Stimulated activated CD8-positive, alpha-beta memory T cell treated with anti-CD3 and anti-CD28 coated beads, Interleukin-7, amount 100 ng/mL, for 24 hours (primary cell): Measurements from ENCODE around the gene DUSP9.
"Not testable (repeated sequence)": the region's sequence is repeated elsewhere in the genome, so short reads cannot be mapped to it uniquely, and the experiment has no call there.

Source experiments
- DNase-seq: peaks from one replicate; pipeline ENCODE4 v3.0.0-alpha.2; 2020; ENCODE audit warnings: low read depth

Gene DUSP9, protein sequence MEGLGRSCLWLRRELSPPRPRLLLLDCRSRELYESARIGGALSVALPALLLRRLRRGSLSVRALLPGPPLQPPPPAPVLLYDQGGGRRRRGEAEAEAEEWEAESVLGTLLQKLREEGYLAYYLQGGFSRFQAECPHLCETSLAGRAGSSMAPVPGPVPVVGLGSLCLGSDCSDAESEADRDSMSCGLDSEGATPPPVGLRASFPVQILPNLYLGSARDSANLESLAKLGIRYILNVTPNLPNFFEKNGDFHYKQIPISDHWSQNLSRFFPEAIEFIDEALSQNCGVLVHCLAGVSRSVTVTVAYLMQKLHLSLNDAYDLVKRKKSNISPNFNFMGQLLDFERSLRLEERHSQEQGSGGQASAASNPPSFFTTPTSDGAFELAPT

DNA sequence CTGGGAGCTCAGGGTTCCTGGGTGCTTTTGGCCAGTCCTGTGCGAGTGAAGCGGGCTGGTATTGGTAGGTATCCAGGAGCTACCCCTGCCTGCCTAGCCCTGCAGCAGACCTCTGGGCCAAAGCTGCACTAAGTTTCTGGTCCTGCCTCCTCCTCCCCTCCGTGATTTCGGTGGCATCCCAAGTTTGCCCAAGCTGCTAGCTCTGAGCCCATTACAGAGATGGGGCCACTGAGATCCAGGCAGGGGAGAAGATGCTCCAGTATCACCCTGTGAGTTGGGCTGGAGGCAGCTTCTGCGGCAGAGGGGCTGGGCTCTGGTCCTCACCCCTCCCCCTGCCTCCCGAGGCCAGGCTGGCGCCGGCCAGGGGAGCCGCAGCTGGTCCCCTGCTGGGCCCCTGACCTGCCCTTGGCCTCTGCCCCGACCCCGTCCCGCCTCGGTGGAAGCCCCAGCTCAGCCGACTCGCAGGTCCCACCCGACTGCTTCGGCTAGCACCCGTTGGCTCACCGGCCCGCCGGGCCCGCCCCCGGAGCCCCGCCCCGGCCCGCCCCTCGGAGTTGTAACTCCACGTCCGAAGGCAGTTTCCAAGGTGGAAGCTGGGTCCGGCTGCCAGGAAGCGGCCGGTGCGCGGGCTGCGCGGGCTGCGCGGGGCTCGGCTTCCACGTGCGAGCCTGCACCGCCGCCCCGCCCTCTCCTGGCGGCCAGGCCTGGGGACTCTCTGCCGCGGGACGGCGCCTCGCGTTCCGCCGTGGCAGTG lies at the start of gene DUSP9:
Gene DUSP9, plus strand, starts transcription at position 584 of the 754 bp plus-strand sequence. CDS start 751 bp downstream, outside the sequence.
- DNase-seq = no peak

DNA sequence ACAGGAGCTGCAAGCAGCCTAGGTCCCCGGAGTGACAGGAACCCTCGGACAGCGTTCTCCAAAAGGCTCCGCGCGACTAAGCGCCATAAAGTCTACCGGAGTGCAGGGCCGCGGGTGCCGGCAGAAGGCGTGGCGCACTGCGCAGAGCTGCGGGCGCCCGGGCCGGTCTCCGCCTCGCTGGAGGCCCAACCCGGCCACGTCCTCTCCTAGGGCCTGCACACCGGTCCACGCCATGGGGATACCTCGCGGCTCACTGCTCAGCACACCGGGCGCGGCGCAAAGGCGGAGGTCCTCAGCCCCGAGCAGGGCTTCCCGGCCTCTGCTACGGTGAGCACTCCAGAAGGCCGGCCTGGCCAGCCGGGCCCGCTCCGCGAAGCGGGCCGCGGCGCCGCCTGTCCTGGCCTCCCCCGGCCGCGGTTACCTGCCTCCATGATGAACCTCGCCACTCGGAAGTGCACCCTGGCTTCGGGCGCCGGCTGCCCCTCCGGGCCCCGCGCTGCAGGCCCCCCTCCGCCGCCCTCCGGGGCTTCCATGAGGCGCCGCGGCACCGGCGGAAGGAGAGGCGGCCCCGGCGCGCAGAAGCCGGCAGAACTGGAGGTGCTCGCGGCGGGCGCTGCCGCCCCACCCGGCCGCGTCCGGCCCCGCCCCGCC lies 48.3 kb upstream of the DUSP9 start, which contains the start of gene CCNQ:
Gene CCNQ, minus strand, starts transcription at position 599 of the 651 bp plus-strand sequence. Its CDS starts 66 bp downstream, at position 533.
- no peak for DNase-seq

DNA sequence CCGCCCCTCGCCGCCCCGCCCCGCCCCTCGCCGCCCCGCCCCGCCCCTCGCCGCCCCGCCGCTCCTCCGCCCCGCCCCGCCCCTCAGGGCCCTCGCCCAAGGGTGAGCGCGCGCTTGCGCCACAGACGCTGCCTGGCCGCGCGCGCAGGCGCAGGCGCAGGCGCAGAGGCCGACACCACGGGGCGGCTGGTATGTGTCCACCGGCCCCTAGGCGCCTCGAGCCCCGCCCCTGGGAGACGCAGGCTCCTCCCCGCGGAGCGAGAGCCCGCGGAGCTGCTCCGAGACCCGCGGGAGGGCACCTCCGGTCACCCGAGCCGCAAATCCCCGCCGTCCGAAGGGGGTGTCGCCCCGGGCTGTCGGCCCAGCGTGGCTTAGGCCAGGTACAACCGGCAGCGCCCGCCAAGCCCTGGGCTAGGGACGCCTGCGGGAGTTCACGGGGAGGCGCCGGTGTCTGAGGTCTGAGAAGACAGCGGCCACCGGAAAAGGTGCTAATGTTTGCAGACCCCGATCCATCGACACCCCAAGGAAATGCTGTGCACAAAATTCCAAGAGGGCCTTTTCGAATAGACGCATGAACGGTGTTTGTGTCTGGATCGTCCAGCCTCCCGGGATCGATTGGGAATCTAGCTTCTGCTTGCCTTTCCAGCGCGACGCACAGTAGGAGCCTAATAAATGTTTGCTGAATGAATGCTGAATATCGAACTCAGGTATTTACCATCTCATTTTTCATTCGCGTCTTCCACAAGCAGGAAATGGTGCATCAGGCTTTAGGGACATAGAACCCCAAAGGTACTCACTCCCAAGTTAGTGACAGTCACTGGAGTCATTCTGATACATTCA lies 47.6 kb upstream of the DUSP9 start:
- DNase-seq = peak; percentile 54

DNA sequence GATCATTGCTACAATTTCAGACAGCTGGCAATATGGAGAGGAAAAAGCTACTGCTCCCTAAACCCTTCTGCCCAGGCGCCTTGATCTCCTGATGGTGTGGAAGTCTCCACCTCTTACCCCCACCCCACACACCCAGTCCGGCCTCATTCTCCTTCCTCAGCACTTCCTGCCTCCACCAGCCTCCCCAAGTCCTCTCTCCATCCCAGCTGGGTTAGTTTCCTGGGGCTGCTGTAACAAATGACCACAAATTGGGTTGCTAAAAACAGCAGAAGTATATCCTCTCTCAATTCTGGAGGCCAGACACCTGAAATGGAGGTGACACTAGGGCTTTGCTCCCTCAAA lies 47.0 kb upstream of the DUSP9 start:
- no peak for DNase-seq

DNA sequence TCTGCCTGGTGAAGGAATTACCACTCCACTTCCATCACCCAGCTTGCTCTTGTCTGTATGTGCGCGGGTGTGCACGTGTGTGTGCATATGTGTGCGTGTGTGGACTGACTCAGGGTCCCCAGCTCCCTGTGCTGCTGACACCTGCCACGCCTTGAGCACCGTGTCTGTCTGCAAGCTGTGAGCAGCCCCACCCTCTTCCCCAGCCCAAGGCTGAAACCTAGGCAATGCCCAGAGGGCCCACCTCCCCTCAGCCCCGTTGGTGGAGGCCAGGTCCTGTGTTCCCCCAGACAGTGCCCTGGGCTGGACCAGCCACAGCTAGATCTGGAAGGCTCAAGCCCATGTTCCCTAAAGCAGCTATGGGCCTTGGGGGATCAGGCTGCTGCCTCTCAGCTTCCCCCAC lies 46.1 kb upstream of the DUSP9 start:
- DNase-seq = no peak

DNA sequence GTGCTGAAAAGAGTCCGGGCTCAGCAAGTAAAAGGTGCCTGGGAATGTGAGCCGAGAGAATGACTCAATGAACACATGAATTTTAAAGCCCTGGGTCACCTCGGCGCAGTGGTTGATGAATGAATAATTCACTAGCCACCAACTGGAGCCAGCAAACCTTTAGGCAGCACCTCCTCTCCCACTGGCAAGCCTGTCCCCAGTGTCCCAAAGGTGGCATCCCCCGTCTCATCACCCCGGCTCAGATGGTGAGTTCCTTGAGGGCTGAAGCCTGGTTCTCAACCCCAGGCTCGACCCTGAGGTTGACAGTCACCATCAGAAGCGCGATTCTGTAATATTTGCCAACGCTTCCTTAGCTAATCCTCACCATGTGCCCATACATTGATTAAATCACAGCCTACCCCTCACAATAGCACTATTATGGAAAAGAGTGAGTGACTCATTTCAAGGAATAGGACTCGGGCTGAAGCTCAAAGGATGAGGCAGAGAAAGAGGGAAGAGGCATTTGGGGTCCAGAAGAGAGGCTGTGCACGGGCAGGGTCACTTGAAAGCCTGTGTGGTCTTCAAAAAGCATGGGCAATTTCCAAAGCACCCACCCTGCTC lies 45.4 kb upstream of the DUSP9 start:
- no peak for DNase-seq

DNA sequence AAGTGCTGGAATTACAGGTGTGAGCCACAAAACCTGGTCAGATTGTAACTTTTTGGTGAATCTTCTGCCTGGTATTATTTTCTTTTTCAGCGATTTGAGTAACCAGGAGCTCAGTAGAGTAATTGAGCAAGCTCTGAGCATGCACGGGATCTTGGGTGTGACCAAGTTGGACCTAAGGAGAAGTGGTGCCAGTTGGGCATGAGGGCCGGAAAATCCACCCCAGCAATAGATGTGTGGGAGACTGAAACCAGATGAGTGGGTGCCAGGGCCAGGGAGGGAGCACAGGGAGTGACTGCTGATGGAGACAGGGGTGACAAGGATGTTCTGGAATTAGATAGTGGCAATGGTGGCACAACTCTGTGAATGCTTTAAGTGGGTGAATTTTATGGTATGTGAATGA lies 44.4 kb upstream of the DUSP9 start:
- DNase-seq = no peak

DNA sequence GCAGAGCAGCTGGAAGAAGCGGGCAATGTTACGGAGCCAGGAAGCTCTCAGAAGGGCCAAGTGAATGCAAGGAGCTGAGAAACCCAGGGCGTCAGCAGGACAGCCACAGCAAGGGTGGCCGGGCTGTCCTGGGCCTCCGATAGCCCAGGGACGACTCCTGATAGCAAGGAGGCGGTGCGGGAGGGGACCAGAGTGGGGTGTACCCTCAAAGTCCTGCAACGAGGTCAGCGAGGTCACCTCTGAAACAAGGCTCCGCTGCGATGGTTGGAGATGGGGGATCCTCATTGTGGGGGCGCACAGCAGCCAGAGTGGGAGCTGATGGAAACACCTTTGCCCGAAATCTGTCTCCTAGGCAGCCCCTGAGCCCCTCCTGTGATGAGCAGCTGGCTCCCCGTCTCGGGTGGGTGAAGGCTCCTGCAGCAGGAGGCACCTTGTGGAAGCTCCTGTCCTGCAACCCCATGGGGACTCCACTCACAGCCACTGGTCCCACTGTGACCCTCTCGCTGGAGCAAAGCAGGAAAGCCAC lies 43.8 kb upstream of the DUSP9 start:
- no peak for DNase-seq

DNA sequence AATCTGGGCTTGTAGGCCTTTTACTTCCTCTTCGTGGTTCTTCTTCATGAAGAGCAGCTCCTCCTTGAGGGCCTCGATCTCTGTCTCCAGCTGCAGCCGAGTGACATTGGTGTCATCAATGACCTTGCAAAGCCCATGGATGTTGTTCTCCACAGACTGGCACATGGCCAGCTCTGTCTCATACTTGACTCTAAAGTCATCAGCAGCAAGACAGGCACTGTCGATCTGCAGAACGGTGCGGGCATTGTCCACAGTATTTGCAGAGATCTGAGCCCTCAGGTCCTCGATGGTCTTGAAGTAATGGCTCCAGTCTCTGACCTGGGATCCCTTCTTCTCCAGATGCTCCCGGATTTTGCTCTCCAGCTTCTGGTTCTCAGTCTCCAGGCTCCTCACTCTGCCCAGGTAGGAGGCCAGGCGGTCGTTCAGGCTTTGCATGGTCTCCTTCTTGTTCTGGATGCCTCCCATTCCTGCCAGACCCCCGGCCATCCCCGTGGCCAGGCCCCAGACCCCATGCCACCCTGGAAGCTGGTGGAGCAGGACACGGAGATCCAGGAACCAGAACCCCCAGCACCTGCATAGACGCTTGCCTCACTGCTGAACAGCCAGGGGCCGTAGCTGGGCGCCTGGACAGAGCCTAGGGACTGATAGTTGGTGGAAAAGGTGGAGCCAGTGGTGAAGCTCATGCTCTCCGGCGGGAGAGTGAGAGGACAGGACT lies 42.2 kb upstream of the DUSP9 start:
- DNase-seq = not testable (repeated sequence)

DNA sequence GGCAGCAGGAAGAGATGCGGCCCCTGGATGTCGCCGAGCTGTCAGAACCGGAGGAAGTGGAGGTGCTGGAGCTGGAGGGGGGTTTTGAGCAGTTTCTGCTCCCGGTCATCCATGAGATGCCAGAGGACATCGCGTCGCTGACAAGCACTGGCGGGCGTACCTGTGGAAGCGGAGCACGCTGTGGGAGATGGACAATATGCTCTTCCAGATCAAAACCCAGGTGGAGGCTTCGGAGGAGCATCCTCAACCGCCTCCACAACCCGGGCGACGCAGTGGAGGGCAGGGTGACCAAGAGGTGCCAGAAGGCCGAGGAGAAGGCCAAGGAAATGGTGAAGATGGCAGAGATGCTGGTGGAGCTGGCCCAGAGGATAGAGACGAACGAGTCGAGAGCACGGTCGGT lies 40.5 kb upstream of the DUSP9 start:
- no peak for DNase-seq

DNA sequence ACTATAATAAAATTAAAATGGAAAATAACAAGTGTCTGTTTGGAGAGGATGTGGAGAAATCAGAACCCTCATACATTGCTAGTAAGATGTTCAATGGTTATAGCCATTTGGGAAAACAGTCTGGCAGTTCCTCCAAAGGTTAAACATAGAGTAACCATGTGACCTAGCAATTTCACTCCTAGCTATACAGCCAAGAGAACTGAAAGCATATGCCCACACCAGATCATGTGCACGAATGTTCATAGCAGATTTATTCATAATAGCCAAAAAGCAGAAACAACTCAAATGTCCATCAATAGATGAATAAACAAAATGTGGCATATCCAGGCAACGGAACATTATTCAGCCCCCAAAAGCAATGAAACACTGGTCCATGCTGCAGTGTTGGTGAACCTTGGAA lies 38.6 kb upstream of the DUSP9 start:
- no peak for DNase-seq

DNA sequence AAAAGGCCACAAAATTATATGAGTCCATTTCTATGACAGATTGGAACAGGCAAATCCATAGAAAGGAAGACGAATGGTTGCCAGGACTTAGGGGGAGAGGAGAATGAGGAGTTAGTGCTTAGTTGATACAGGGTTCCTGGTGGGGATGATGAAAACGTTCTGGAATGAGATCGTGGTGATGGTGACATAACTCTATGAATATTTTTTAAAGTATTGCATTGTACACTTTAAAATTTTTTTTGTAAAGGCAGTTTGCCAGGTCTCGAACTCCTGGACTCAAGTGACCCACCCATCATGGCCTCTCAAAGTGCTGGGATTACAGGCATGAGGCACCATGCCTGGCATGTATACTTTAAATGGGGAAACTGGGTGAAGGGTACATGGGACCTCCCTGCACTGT lies 38.2 kb upstream of the DUSP9 start:
- no peak for DNase-seq

DNA sequence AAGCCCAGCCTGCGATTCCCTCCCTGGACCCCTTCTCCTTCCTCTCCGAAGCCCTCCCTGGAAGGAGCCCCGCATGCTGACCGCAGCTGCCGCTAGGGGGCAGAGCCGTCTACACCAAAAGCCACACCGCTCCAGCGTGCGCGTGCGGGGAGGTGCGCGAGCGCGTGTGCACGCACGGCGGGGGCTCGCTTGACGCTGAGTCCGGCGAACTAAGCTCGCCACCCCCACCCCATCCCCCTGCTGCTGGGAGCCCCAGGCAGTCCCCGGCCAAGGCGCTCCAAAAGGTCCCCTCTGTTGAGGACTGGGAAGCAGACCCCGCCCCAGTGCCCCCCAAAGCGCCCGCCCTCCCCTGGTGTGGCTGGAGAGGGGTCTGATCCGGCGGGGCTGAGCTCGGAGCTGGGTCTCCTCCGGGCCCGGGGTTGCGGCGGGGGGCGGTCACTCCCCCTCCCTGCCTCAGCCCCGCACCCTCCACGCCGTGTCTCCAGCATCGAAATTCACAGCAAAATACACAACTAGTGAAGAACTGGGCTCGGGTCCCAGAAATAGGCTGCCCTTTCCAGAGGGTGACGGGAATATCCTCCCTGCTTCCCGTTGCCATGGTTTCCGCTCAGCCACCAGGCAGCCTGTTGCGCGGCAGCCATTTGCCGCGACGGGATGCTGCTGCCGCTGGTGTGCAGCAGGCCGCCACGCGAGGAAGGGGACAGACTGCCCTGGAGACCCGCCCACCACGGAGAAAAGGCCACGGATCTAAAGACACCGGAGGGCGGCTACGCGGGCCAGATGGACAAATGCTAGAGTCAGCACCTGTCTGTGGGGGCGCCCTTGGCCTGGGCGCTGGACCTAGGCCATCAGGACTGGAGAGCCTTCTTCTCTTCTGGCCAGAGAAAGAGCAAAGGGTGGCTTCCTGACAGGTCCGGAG lies 36.8 kb upstream of the DUSP9 start:
- DNase-seq = peak; percentile 53

DNA sequence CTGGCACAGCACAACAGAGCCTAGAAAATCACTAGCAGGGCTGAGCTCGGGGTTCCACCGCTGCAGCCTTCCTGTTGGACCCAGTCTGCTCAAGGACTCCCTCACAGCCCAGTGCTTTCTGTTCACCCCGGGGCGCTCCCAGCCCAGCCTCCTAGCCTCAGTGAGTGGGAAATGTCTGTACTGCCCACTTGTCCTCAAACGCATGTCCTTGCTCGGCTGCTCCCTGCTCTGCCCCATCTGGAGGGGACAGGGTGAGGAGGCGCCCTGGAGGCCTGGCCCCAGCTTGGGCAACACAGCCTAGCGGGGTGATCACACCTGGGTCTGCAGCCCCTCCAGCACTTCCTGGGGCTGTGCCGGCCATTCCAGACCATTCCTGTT lies 36.2 kb upstream of the DUSP9 start:
- no peak for DNase-seq

DNA sequence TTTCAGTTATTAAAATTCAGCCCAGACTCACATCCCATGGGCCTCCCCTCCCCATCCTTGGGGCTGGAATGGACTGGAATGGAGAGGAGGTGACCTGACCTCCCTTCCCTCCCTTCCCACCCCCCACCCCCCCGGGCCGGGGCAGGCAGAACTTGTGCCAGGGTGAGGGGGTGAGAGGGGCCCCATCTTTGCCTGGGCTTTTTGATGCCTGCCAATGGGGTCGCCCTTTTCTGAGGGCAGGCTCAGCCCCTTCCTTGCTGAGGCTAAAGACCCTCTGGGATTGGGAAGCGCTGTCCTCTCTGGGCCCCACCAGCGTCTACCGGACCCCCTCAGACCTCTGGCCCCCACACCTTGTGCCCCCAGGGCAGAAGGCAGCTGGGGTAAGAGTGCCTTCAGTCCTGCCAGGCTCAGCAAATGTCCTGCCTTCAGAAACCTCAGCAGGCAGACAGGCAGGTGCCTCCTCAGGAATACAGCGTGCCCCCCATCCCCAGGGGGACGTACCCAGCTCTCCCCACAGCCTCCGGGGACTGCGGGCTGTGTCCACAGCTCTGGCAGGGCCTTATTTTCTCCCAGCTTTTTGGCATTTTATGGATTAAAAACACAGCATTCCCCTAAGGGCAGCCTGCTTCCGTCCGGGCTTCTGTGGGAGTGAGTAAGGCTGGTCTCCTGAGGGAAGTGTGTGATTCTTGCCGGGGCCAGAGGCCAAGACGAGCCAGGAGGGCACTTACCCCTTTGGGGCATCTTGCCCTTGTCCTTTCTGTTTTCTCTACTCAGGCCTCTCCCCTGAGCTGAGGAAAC lies 35.5 kb upstream of the DUSP9 start:
- no peak for DNase-seq

DNA sequence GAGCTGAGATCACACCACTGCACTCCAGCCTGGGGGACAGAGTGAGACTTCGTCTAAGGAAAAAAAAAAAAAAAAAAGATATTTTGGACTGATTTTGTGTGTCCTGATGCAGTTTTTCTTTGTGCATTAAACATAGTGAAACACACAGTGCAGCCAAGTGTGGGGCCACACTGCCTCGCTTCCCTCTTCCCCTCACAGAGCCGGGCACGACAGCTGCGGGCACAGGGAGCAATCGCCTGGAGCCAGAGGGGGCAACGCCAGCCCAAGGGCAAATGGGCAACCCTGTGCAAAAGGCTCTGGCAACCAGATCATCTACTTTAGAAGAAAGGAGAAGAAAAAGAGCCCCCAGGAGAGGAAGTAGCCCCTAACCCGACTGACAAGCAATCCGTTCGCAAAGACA lies 34.6 kb upstream of the DUSP9 start:
- DNase-seq = no peak

DNA sequence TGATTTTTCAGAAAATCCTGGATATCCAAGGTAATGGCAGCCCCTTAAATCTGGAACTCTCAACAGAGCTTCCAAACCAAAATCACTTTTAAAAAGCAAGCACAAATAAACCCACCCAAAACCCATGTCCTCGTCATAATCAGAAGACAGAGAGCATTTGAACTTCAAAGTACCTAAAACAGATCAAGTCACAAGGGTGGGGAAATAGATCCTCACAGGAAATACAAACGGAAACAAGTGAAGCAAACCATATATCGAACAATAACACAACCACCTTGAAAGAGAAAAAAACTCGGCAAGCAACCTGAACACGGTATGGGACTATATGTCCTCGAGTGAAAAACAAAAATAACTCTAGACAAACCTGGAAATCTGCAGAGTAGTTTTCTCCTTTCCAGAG lies 32.2 kb upstream of the DUSP9 start:
- no peak for DNase-seq

DNA sequence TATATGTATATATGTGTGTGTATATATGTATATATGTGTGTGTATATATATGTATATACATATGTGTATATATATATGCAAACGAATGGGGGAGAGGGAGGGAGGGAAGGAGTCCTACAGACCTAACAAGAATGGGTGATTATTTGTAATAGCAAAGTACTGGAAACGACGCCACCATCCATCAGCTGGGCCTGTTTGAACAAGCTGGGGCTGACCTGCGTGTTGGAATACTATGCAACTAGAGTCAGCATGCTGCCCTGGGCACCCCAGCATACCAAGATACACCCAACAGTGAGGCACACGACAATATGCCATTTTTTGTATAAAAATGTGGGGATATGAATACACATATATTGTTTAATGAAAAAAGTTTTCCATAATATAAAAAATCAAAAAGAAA lies 26.4 kb upstream of the DUSP9 start:
- no peak for DNase-seq
